HCT116 (cell line): Measurements from ENCODE around the gene DNAJC3. TPM values are rescaled to one million over a fixed set of nuclear protein-coding genes. Genes with fewer than 3 reads are reported as not detected.

Experiments used
- ATAC-seq: fragments of 200-7000 bp; cut with Tn5 transposase; 2 replicates; pipeline ENCODE4 v1.9.1; 2020; ENCODE audit warnings: mild to moderate bottlenecking, moderate library complexity
- BruUV-seq: library from RNA; stranded (reverse); fragments of 400-500 nt; replicated peaks from 2 replicates; lab custom pipeline; 2021; lab: Mats Ljungman, UMichigan
- CTCF ChIA-PET: fragments of 300-600 bp; sonication (Branson Sonifier 250); formaldehyde crosslinking; loops from one replicate; lab custom pipeline; 2021; ENCODE audit warnings: antibody characterized with exemption; lab: Charles Lee
- POLR2A ChIA-PET: fragments of 300-600, 350-600 bp; sonication (Branson Sonifier 250); formaldehyde crosslinking; loops from one replicate; lab custom pipeline; 2021; ENCODE audit warnings: antibody characterized with exemption; lab: Charles Lee
- RAD21 ChIA-PET, 2 experiments: fragments of 300-600 bp; sonication (Branson Sonifier 250); formaldehyde crosslinking; loops; one replicate each; lab custom pipeline; 2023; ENCODE audit warnings: low total read pairs in 2 of 2; ENCODE audit not compliant: uncharacterized antibody in 2 of 2, unreplicated experiment in 2 of 2, low non-redundant PET in 1 of 2; lab: Charles Lee
- DNase-seq: peaks from one replicate; pipeline ENCODE4 v3.0.0-alpha.2; 2010; ENCODE audit warnings: low read depth, low spot score
- H2AFZ ChIP-seq: fragments of 200-600 bp; shearing (Covaris generic), sonication (generic); 2 replicates; pipeline ENCODE4 v1.6.1; 2017; ENCODE audit warnings: low read depth, mixed run types, mixed read lengths, antibody characterized with exemption, low read length; ENCODE audit not compliant: poor library complexity, severe bottlenecking
- H3K27ac ChIP-seq: 2 replicates; pipeline ENCODE4 v1.5.1; 2012; ENCODE audit warnings: low read depth, low read length
- H3K27me3 ChIP-seq: fragments of 200-600 bp; sonication (generic); 2 replicates; pipeline ENCODE4 v1.6.1; 2016; ENCODE audit warnings: mixed run types, low read length, mixed read lengths; ENCODE audit not compliant: insufficient read depth
- H3K36me3 ChIP-seq, 2 experiments: fragments of 200-500 bp in 1 of 2; fragments of 200-600 bp in 1 of 2; sonication (Bioruptor generic) in 1 of 2; sonication (generic) in 1 of 2; 2 replicates each; pipeline versions ENCODE4 v1.5.1 to v1.6.1; 2014 to 2016; ENCODE audit warnings: low read length in 2 of 2, inconsistent platforms in 1 of 2, mixed read lengths in 1 of 2, mixed run types in 1 of 2; ENCODE audit not compliant: insufficient read depth in 2 of 2, control insufficient read depth in 1 of 2
- H3K4me1 ChIP-seq, 2 experiments: fragments of 200-600 bp in 1 of 2; sonication (generic) in 1 of 2; 2 replicates each; pipeline versions ENCODE4 v1.5.1 to v1.6.1; 2012 to 2017; ENCODE audit warnings: low read length in 2 of 2, inconsistent platforms in 1 of 2, mild to moderate bottlenecking in 1 of 2, mixed read lengths in 1 of 2, mixed run types in 1 of 2, moderate library complexity in 1 of 2; ENCODE audit not compliant: insufficient read depth in 2 of 2, control insufficient read depth in 1 of 2
- H3K4me2 ChIP-seq: fragments of 200-600 bp; sonication (generic); 2 replicates; pipeline ENCODE4 v1.6.1; 2017; ENCODE audit warnings: mixed run types, low read length, mixed read lengths
- H3K4me3 ChIP-seq, 2 experiments: fragments of 200-600 bp in 1 of 2; sonication (generic) in 1 of 2; replicated peaks in 1 of 2; 2 replicates each; pipeline ENCODE4 v1.5.1; 2011 to 2016; ENCODE audit warnings: low read length in 2 of 2, control low read depth in 1 of 2, low read depth in 1 of 2, mild to moderate bottlenecking in 1 of 2, mixed read lengths in 1 of 2, mixed run types in 1 of 2
- H3K79me2 ChIP-seq: fragments of 200-600 bp; sonication (generic); 2 replicates; pipeline ENCODE4 v1.6.1; 2017; ENCODE audit warnings: mild to moderate bottlenecking, mixed run types, low read length, moderate library complexity, mixed read lengths; ENCODE audit not compliant: insufficient read depth
- H3K9ac ChIP-seq: fragments of 200-600 bp; sonication (generic); 2 replicates; pipeline ENCODE4 v1.6.1; 2016; ENCODE audit warnings: low read length, mixed read lengths
- H3K9me2 ChIP-seq: fragments of 200-600 bp; sonication (generic), shearing (Covaris generic); 2 replicates; pipeline ENCODE4 v1.6.1; 2017; ENCODE audit warnings: mixed run types, mild to moderate bottlenecking, moderate library complexity; ENCODE audit not compliant: insufficient read depth
- H3K9me3 ChIP-seq, 2 experiments: fragments of 200-500 bp in 1 of 2; fragments of 200-600 bp in 1 of 2; sonication (Bioruptor generic) in 1 of 2; sonication (generic) in 1 of 2; 2 replicates each; pipeline ENCODE4 v1.6.1; 2014 to 2017; ENCODE audit warnings: low read length in 2 of 2, mixed read lengths in 2 of 2, inconsistent platforms in 1 of 2, low read depth in 1 of 2, mild to moderate bottlenecking in 1 of 2, mixed run types in 1 of 2, moderate library complexity in 1 of 2; ENCODE audit not compliant: control insufficient read depth in 1 of 2, insufficient read depth in 1 of 2
- H4K20me1 ChIP-seq: fragments of 200-600 bp; sonication (generic), shearing (Covaris generic); 2 replicates; pipeline ENCODE4 v1.6.1; 2017; ENCODE audit warnings: mixed run types, mild to moderate bottlenecking, moderate library complexity; ENCODE audit not compliant: insufficient read depth
- CEBPB ChIP-seq: IDR thresholded peaks from 2 replicates; pipeline ENCODE4 v1.6.1; 2012; ENCODE audit warnings: low read depth
- CTCF ChIP-seq, 3 experiments: fragments of 200-600 bp in 1 of 3; sonication (generic) in 1 of 3; IDR thresholded peaks in 2 of 3; conservative IDR thresholded peaks in 1 of 3; 2 replicates each; pipeline ENCODE4 v1.5.1; 2012 to 2017; ENCODE audit warnings: low read depth in 2 of 3, low read length in 2 of 3, antibody characterized with exemption in 1 of 3, borderline replicate concordance in 1 of 3, control low read depth in 1 of 3, mild to moderate bottlenecking in 1 of 3, mixed read lengths in 1 of 3, mixed run types in 1 of 3, moderate library complexity in 1 of 3; ENCODE audit not compliant: insufficient read depth in 1 of 3
- ELF1 ChIP-seq: IDR thresholded peaks from 2 replicates; pipeline ENCODE4 v1.6.1; 2012; ENCODE audit warnings: low read depth, borderline replicate concordance
- JUND ChIP-seq: IDR thresholded peaks from 2 replicates; pipeline ENCODE4 v1.6.1; 2012
- POLR2A ChIP-seq: IDR thresholded peaks from 2 replicates; pipeline ENCODE4 v1.7.0; 2011; ENCODE audit warnings: borderline replicate concordance; ENCODE audit not compliant: insufficient read depth, insufficient read length; ENCODE audit errors: extremely low read depth
- POLR2AphosphoS5 ChIP-seq: IDR thresholded peaks from 2 replicates; pipeline ENCODE4 v1.6.1; 2011; ENCODE audit warnings: mild to moderate bottlenecking, low read depth, low read length, moderate library complexity
- RAD21 ChIP-seq: IDR thresholded peaks from 2 replicates; pipeline ENCODE4 v1.6.1; 2012; ENCODE audit warnings: low read depth, mild to moderate bottlenecking
- SRF ChIP-seq: IDR thresholded peaks from 2 replicates; pipeline ENCODE4 v1.6.1; 2012; ENCODE audit warnings: low read depth
- YY1 ChIP-seq: IDR thresholded peaks from 2 replicates; pipeline ENCODE4 v1.6.1; 2011; ENCODE audit warnings: low read length, low read depth, moderate library complexity, mild to moderate bottlenecking; ENCODE audit not compliant: insufficient replicate concordance; ENCODE audit errors: extremely low read depth
- ZBTB33 ChIP-seq: IDR thresholded peaks from 2 replicates; pipeline ENCODE4 v1.6.1; 2011; ENCODE audit warnings: mild to moderate bottlenecking, low read length, moderate library complexity; ENCODE audit not compliant: insufficient replicate concordance; ENCODE audit errors: extremely low read depth
- ZNF274 ChIP-seq: fragments of 200-500 bp; sonication (Bioruptor generic); IDR thresholded peaks from 2 replicates; pipeline ENCODE4 v1.6.1; 2014; ENCODE audit warnings: mild to moderate bottlenecking, low read depth, low read length, inconsistent platforms
- intact Hi-C: fragments of 100-400 bp; cut with micrococcal nuclease; formaldehyde crosslinking; loops from 2 replicates; pipeline ENCODE4 v1.10.0; 2022
- total RNA-seq: library from RNA; stranded (reverse); gene quantifications from one replicate; pipeline ENCODE4 v1.2.1, GENCODE V29; 2021; ENCODE audit not compliant: unreplicated experiment
- TF ChIP-seq, protein P1 (sequence below): IDR thresholded peaks from 2 replicates; pipeline ENCODE4 v1.6.1; 2012
- TF ChIP-seq, protein P2 (sequence below): IDR thresholded peaks from 2 replicates; pipeline ENCODE4 v1.6.1; 2012

The DNAJC3 gene
- total RNA-seq, 1 experiment from 2014 or later, result 28.5 TPM

DNA sequence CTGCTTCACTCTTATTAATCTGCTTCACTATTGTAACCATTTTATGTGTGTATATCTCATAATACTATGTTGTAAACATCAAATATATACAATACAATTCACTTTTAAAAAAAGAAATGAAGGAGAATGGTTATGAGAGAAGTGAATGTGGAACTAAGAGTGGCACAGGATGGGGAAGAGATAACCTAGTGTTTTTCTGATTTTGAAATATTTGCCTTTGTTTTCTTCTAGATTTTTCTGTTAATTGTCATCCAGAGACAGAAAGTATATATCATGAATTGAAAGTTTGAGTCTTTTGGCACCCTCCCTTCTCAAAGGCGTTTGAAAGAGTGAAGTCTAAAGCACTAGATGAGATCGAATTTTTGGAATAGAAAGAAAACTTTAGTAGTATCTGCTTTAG, 2.8 kb downstream of the DNAJC3 start:
- no peak overlapping the region for H3K27ac ChIP-seq
- no peak overlapping the region for H3K4me3 ChIP-seq
- no peak for TF ChIP-seq POLR2AphosphoS5
- TF ChIP-seq, protein P1, sequence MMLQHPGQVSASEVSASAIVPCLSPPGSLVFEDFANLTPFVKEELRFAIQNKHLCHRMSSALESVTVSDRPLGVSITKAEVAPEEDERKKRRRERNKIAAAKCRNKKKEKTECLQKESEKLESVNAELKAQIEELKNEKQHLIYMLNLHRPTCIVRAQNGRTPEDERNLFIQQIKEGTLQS, result no peak
- no peak for TF ChIP-seq JUND
- ChIA-PET CTCF (interaction anchor here (0.9 kb wide), 1 partner anchor 56 kb away, joined by 3 read pairs; no protein-coding TSS in a partner anchor), RAD21 (no interaction called here), POLR2A (no interaction called here)
- peaks cover 70% of the 10 kb centered on the region for H3K79me2 ChIP-seq
- no peaks in the 10 kb centered on the region for H3K9me3 ChIP-seq
- no peaks in the 10 kb centered on the region for H3K9me2 ChIP-seq
- no peaks in the 10 kb centered on the region for H3K27me3 ChIP-seq
- DNase-seq (no peak), ATAC-seq (no peak)
- H2AFZ ChIP-seq, result no peak overlapping the region
- no peak overlapping the region for H3K4me2 ChIP-seq
- no peaks in the 10 kb centered on the region for H3K36me3 ChIP-seq
- intact Hi-C loops, result no loop called here
- H3K4me1 ChIP-seq, result peaks cover 0 to 16% of the 10 kb centered on the region in 2 experiments; a peak in 2 of 4 replicates
- no TSS peak for BruUV-seq
- no peak overlapping the region for H3K9ac ChIP-seq
- no peaks in the 10 kb centered on the region; the same call in 1 of the 2 replicates for H4K20me1 ChIP-seq

GRCh38 chr13:95684418-95684817, 7.5 kb downstream of the DNAJC3 start:
- no peak overlapping the region for H2AFZ ChIP-seq
- no peaks in the 10 kb centered on the region for H3K9me3 ChIP-seq
- peaks cover 91% of the 10 kb centered on the region for H3K79me2 ChIP-seq
- H3K4me3 ChIP-seq, result no peak overlapping the region
- RAD21 ChIA-PET, result no interaction called here
- CTCF ChIA-PET, result no interaction called here
- no peak for ATAC-seq
- no TSS peak for BruUV-seq
- no peak overlapping the region for H3K4me2 ChIP-seq
- H3K9me2 ChIP-seq, result no peaks in the 10 kb centered on the region
- no peak overlapping the region for H3K9ac ChIP-seq
- POLR2A ChIA-PET, result no interaction called here
- intact Hi-C loops, result no loop called here
- H3K27ac ChIP-seq, result no peak overlapping the region
- H3K4me1 ChIP-seq, result no peaks in the 10 kb centered on the region
- DNase-seq, result no peak
- H3K36me3 ChIP-seq, result no peaks in the 10 kb centered on the region
- no peak for TF ChIP-seq CTCF (IDR thresholded peaks at IDR 0.05 in 2 of 3, conservative IDR thresholded peaks at IDR 0.05 in 1 of 3; ENCODE audit: borderline replicate concordance in 1 of 3, insufficient read depth in 1 of 3, low read depth in 2 of 3, low read length in 2 of 3)
- no peak for TF ChIP-seq SRF
- no peak for TF ChIP-seq YY1
- TF ChIP-seq, protein P2, sequence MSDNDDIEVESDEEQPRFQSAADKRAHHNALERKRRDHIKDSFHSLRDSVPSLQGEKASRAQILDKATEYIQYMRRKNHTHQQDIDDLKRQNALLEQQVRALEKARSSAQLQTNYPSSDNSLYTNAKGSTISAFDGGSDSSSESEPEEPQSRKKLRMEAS, result no peak
- no peak for TF ChIP-seq ZNF274
- TF ChIP-seq CEBPB, result no peak
- no peak for TF ChIP-seq RAD21
- TF ChIP-seq POLR2A, result no peak
- no peak for TF ChIP-seq ELF1
- TF ChIP-seq ZBTB33, result no peak
- no peaks in the 10 kb centered on the region for H4K20me1 ChIP-seq
- H3K27me3 ChIP-seq, result no peaks in the 10 kb centered on the region
